ENCODE results near the gene MUC4. TPM values are rescaled to one million over a fixed set of nuclear protein-coding genes. Genes with fewer than 3 reads are reported as not detected.
"Not testable (repeated sequence)": the region's sequence is repeated elsewhere in the genome, so short reads cannot be mapped to it uniquely, and the experiment has no call there.

The MUC4 gene
- total RNA-seq, 1 experiment from 2014 or later = 0.03 TPM

GRCh38 chr3:195715134-195715533 is 96.6 kb downstream of the MUC4 start:
- Histone ChIP-seq H3K4me1 (ENCODE audit: control insufficient read depth, insufficient read depth, low read length) (peaks cover 17% of the 10 kb centered on the region), H3K27me3 (ENCODE audit: control insufficient read depth, insufficient read depth, low read length) (no peaks in the 10 kb centered on the region)

DNA sequence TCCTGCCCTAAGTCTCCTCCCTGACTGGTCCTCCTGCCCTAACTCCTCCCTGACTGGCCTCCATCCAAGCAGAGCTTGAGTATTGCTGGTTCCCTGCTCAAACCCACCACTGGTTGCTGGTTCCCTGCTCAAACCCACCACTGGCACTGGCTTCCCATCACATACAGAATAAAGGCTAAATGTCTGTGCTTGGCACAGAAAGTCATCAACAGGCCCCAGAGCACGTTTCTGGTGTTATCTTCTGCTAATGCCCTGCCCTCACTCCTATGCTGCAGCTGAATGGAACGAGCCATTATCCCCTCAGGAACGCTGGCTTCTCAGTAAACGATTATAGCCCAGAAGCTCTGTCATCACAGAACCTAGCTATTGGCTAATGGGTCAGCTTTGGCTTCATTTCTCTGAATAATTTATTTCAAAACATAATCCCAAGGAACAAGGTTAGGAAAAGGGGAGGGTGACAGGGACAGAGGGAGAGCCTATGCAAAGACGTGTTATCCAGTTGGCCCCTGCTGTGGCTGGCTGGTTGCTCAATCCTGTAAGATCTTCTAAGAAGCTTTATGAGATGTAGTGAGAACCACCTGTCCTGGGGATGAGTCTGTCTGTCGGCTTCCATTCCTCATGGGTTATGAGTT is 97.2 kb downstream of the MUC4 start:
- no peak overlapping the region for H3K4me3 ChIP-seq (ENCODE audit: low read depth in 2 of 2, low read length in 2 of 2)
- ChIA-PET CTCF (interaction anchor here (1.2 kb wide), 1 partner anchor 136 kb away, joined by 3 read pairs; no protein-coding TSS in a partner anchor), POLR2A (no interaction called here)
- no peaks in the 10 kb centered on the region for H3K9me3 ChIP-seq (ENCODE audit: control insufficient read depth, insufficient read depth, low read depth, low read length)
- no peak overlapping the region for H3K27ac ChIP-seq (ENCODE audit: low read length)
- no peaks in the 10 kb centered on the region for H3K27me3 ChIP-seq (ENCODE audit: control insufficient read depth, insufficient read depth, low read length)
- in situ Hi-C loops (cut with HindIII; ENCODE audit: low pct_unique_long_range_greater_than_20kb, low sequenced_read_pairs) = no loop called here
- ATAC-seq = no peak
- intact Hi-C loops (cut with micrococcal nuclease; ENCODE audit: unreplicated experiment) = no loop called here
- no peak for DNase-seq (ENCODE audit: low read depth, low spot score)
- no TSS peak for BruUV-seq (replicated peaks)
- H3K36me3 ChIP-seq (ENCODE audit: control insufficient read depth, insufficient read depth, low read length) = no peaks in the 10 kb centered on the region
- TF ChIP-seq TCF7L2 (IDR thresholded peaks at IDR 0.05; ENCODE audit: low read depth, low read length) = no peak
- TF ChIP-seq, protein P1, sequence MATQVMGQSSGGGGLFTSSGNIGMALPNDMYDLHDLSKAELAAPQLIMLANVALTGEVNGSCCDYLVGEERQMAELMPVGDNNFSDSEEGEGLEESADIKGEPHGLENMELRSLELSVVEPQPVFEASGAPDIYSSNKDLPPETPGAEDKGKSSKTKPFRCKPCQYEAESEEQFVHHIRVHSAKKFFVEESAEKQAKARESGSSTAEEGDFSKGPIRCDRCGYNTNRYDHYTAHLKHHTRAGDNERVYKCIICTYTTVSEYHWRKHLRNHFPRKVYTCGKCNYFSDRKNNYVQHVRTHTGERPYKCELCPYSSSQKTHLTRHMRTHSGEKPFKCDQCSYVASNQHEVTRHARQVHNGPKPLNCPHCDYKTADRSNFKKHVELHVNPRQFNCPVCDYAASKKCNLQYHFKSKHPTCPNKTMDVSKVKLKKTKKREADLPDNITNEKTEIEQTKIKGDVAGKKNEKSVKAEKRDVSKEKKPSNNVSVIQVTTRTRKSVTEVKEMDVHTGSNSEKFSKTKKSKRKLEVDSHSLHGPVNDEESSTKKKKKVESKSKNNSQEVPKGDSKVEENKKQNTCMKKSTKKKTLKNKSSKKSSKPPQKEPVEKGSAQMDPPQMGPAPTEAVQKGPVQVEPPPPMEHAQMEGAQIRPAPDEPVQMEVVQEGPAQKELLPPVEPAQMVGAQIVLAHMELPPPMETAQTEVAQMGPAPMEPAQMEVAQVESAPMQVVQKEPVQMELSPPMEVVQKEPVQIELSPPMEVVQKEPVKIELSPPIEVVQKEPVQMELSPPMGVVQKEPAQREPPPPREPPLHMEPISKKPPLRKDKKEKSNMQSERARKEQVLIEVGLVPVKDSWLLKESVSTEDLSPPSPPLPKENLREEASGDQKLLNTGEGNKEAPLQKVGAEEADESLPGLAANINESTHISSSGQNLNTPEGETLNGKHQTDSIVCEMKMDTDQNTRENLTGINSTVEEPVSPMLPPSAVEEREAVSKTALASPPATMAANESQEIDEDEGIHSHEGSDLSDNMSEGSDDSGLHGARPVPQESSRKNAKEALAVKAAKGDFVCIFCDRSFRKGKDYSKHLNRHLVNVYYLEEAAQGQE (IDR thresholded peaks at IDR 0.05; ENCODE audit: insufficient read depth in 1 of 2, low read depth in 2 of 2, low read length in 1 of 2) = no peak
- no peak for TF ChIP-seq POLR2AphosphoS5 (IDR thresholded peaks at IDR 0.05; ENCODE audit: low read depth, low read length)
- TF ChIP-seq SIN3A (IDR thresholded peaks at IDR 0.05; ENCODE audit: borderline replicate concordance, insufficient read depth, low read depth, low read length) = no peak
- TF ChIP-seq, protein P2, sequence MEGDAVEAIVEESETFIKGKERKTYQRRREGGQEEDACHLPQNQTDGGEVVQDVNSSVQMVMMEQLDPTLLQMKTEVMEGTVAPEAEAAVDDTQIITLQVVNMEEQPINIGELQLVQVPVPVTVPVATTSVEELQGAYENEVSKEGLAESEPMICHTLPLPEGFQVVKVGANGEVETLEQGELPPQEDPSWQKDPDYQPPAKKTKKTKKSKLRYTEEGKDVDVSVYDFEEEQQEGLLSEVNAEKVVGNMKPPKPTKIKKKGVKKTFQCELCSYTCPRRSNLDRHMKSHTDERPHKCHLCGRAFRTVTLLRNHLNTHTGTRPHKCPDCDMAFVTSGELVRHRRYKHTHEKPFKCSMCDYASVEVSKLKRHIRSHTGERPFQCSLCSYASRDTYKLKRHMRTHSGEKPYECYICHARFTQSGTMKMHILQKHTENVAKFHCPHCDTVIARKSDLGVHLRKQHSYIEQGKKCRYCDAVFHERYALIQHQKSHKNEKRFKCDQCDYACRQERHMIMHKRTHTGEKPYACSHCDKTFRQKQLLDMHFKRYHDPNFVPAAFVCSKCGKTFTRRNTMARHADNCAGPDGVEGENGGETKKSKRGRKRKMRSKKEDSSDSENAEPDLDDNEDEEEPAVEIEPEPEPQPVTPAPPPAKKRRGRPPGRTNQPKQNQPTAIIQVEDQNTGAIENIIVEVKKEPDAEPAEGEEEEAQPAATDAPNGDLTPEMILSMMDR (IDR thresholded peaks at IDR 0.05) = no peak
- H3K4me1 ChIP-seq (ENCODE audit: control insufficient read depth, insufficient read depth, low read length) = peaks cover 17% of the 10 kb centered on the region

More at GRCh38 chr3:195715134-195715533, 96.6 kb downstream of the MUC4 start:
- ChIA-PET POLR2A (interaction anchor here (0.6 kb wide), 1 partner anchor 437 kb away, joined by 4 read pairs; no protein-coding TSS in a partner anchor), CTCF (interaction anchor here (1.2 kb wide), 1 partner anchor 136 kb away, joined by 3 read pairs; no protein-coding TSS in a partner anchor)
- no peak overlapping the region for H3K27ac ChIP-seq (ENCODE audit: low read length)
- DNase-seq (ENCODE audit: low read depth, low spot score) = no peak
- TF ChIP-seq, protein P1 (IDR thresholded peaks at IDR 0.05; ENCODE audit: insufficient read depth in 1 of 2, low read depth in 2 of 2, low read length in 1 of 2) = no peak
- no peak for TF ChIP-seq POLR2AphosphoS5 (IDR thresholded peaks at IDR 0.05; ENCODE audit: low read depth, low read length)
- no peak for TF ChIP-seq TCF7L2 (IDR thresholded peaks at IDR 0.05; ENCODE audit: low read depth, low read length)
- TF ChIP-seq, protein P2 (IDR thresholded peaks at IDR 0.05) = no peak
- TF ChIP-seq SIN3A (IDR thresholded peaks at IDR 0.05; ENCODE audit: borderline replicate concordance, insufficient read depth, low read depth, low read length) = no peak
- intact Hi-C loops (cut with micrococcal nuclease; ENCODE audit: unreplicated experiment) = no loop called here
- no peaks in the 10 kb centered on the region for H3K9me3 ChIP-seq (ENCODE audit: control insufficient read depth, insufficient read depth, low read depth, low read length)
- ATAC-seq = no peak
- no peaks in the 10 kb centered on the region for H3K36me3 ChIP-seq (ENCODE audit: control insufficient read depth, insufficient read depth, low read length)
- in situ Hi-C loops (cut with HindIII; ENCODE audit: low pct_unique_long_range_greater_than_20kb, low sequenced_read_pairs) = no loop called here
- BruUV-seq (replicated peaks) = no TSS peak
- H3K4me3 ChIP-seq (ENCODE audit: low read depth in 2 of 2, low read length in 2 of 2) = no peak overlapping the region

GRCh38 chr3:195713150-195713549 is 98.6 kb downstream of the MUC4 start:
- H3K27ac ChIP-seq (ENCODE audit: low read length); ATAC-seq; in situ Hi-C loops (cut with HindIII; ENCODE audit: low pct_unique_long_range_greater_than_20kb, low sequenced_read_pairs); CTCF ChIA-PET; H3K4me3 ChIP-seq (ENCODE audit: low read depth in 2 of 2, low read length in 2 of 2); DNase-seq (ENCODE audit: low read depth, low spot score); H3K36me3 ChIP-seq (ENCODE audit: control insufficient read depth, insufficient read depth, low read length); H3K9me3 ChIP-seq (ENCODE audit: control insufficient read depth, insufficient read depth, low read depth, low read length); BruUV-seq (replicated peaks); POLR2A ChIA-PET; H3K27me3 ChIP-seq (ENCODE audit: control insufficient read depth, insufficient read depth, low read length); intact Hi-C loops (cut with micrococcal nuclease; ENCODE audit: unreplicated experiment): not testable (repeated sequence)
- peaks cover 11% of the 10 kb centered on the region for H3K4me1 ChIP-seq (ENCODE audit: control insufficient read depth, insufficient read depth, low read length)
